A172 (cell line): ENCODE results near the gene ZNF790. TPM values are rescaled to one million over a fixed set of nuclear protein-coding genes. Genes with fewer than 3 reads are reported as not detected.
"Not testable (repeated sequence)": the region's sequence is repeated elsewhere in the genome, so short reads cannot be mapped to it uniquely, and the experiment has no call there.

Source experiments
- DNase-seq: peaks from one replicate; pipeline ENCODE4 v3.0.0-alpha.2; 2015; ENCODE audit warnings: low spot score
- total RNA-seq: library from RNA; depleted of rRNA; stranded (reverse); fragments of >200 nt; shearing (Covaris generic); gene quantifications from 2 replicates; pipeline ENCODE4 v1.2.3, GENCODE V29; 2014; rRNA removed

Gene ZNF790
- total RNA-seq, result 0.12 and 0.57 TPM in 2 replicates

- DNase-seq, result no peak
Measured at GRCh38 chr19:36837906-36838783, at the start of gene ZNF790. TSS of gene ZNF790 (minus strand) at chr19:36838387. CDS start at chr19:36825619, 12,768 bp downstream.

GRCh38 chr19:36876993-36877938 lies 39.1 kb upstream of the ZNF790 start:
- DNase-seq, result no peak

- DNase-seq, result no peak
Measured at GRCh38 chr19:36851898-36852297, 13.7 kb upstream of the ZNF790 start.

GRCh38 chr19:36850559-36851442 lies 12.6 kb upstream of the ZNF790 start, which contains the start of gene ZNF345:
TSS of gene ZNF345 (plus strand) at chr19:36850876. CDS start at chr19:36876831, 25,955 bp downstream.
- peak; percentile 84 for DNase-seq

- DNase-seq, result peak; percentile 22
Measured at GRCh38 chr19:36849701-36850558, 11.7 kb upstream of the ZNF790 start.

GRCh38 chr19:36847968-36848367 lies 9.8 kb upstream of the ZNF790 start:
- no peak for DNase-seq

- no peak for DNase-seq
Measured at GRCh38 chr19:36838784-36839324, 667 bp upstream of the ZNF790 start.

GRCh38 chr19:36837176-36837905 lies 846 bp downstream of the ZNF790 start:
- DNase-seq, result no peak

- no peak for DNase-seq
Measured at GRCh38 chr19:36833430-36833829, 4.8 kb downstream of the ZNF790 start.

- DNase-seq, result no peak
Measured at GRCh38 chr19:36821758-36822157, 16.4 kb downstream of the ZNF790 start.

GRCh38 chr19:36819130-36819630 lies 19.0 kb downstream of the ZNF790 start:
- DNase-seq, result no peak

- DNase-seq, result no peak
Measured at GRCh38 chr19:36807029-36807428, 31.2 kb downstream of the ZNF790 start.

GRCh38 chr19:36805364-36805763 lies 32.8 kb downstream of the ZNF790 start:
- DNase-seq, result no peak

GRCh38 chr19:36797786-36798108 lies 40.4 kb downstream of the ZNF790 start:
- DNase-seq, result no peak

GRCh38 chr19:36796714-36796992 lies 41.5 kb downstream of the ZNF790 start:
- no peak for DNase-seq

- DNase-seq, result not testable (repeated sequence)
Measured at GRCh38 chr19:36791420-36792141, 46.6 kb downstream of the ZNF790 start.

GRCh38 chr19:36775768-36776167 lies 62.4 kb downstream of the ZNF790 start:
- DNase-seq, result no peak

GRCh38 chr19:36773223-36773579 lies 65.0 kb downstream of the ZNF790 start:
- DNase-seq, result no peak
